Dermis microvascular lymphatic vessel endothelial cell (primary cell): ENCODE results near the gene KCNMB2. TPM values are rescaled to one million over a fixed set of nuclear protein-coding genes. Genes with fewer than 3 reads are reported as not detected.

Experiments used
- DNase-seq, 2 donors: peaks; one replicate each; pipeline versions ENCODE4 v3.0.0 to v3.0.0-alpha.2; 2010; ENCODE audit warnings: low read depth in 2 of 2
- total RNA-seq: library from RNA; depleted of rRNA; stranded (reverse); fragments of >200 nt; gene quantifications from 2 replicates; pipeline ENCODE4 v1.2.1, GENCODE V29; 2014

The KCNMB2 gene
- total RNA-seq, 1 donor from 2014 or later = not detected

DNA sequence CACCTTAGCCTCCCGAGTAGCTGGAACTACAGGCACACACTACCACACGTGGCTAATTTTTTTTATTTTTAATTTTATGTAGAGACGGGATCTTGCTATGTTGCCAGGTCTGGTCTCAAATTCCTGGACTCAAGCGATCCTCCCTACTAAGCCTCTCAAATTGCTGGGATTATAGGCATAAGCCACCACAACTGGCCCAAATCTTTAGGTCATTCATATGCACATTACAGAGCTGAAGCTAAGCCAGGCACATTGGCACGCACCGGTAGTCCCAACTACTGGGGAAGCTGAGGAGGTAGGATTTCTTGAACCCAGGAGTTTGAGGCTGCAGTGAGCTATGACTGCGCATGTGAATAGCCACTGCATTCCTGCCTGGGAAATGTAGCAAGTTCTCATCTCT is 269.5 kb downstream of the KCNMB2 start:
- DNase-seq = no peak

DNA sequence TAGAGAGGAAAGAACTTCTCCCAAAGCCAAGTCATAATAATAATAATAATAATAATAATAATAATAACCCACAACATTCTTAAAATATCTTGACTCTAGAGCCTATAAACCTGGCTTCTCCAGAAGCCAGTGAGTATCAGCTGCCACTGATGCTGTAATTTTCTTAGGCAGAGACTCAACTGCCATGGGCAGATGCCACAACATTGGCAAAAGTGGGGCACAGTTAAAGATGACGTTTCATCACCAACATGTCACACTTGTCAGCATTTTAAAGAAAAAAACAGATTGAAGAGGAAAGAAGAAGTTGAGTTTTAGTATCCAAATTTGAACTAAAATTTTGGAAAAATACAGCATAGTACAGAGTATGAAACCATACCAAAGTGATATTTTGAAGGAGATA is 270.4 kb downstream of the KCNMB2 start:
- no peak for DNase-seq

DNA sequence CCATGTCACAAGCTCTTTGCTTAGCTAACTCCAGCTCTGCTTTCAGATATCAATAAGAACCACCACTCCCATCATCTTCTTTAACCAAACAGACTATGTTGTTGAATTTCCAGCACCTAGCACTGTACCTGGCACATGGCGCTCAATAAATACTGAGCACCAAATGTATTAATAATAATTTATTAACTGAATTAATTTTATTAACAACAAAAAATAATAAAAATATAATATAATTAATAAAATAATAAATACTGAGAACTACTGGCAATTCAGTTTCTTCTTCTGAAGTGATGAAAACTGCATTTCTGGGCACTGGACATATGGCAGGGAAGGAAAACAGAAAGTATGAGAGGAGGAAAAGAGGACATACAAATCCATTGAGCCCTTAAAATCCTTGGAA is 271.5 kb downstream of the KCNMB2 start:
- no peak for DNase-seq

DNA sequence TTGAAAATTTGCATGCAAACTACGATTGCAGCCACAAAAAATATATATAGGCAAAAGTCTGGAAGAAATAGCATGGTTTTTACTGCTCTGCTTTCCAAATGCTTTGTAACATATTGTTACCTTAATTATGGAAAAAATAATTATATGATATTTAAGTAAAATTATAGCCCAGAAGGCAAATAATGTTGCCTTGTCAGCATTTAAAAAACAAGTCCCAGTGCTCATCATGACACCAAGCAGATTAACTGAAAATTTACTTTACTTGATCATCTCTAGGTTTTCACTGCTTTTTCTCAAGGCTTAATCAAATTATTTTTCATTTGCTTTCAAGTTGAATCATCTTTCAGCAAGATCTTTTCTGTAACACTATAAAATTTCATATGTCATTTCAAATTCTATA is 272.5 kb downstream of the KCNMB2 start:
- no peak for DNase-seq

DNA sequence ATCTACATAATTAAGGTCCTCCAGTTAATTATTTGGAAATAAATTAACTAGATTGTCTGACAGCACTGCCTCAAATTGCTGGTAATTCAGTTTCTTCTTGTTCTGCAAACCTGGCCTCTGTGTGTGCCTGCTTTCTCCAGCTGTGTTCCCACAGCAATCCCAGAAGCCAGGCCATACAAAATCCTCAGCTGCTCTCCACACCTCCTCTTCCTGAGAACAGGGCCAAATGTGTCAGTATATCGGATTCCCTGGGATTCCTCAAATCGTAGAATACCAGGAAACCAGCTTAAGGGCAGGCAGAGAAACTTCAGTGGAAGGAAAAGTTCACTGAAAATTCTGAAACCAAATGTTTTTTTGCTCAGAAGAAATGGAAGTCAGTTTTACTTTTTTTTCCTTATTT is 273.9 kb downstream of the KCNMB2 start:
- no peak for DNase-seq

DNA sequence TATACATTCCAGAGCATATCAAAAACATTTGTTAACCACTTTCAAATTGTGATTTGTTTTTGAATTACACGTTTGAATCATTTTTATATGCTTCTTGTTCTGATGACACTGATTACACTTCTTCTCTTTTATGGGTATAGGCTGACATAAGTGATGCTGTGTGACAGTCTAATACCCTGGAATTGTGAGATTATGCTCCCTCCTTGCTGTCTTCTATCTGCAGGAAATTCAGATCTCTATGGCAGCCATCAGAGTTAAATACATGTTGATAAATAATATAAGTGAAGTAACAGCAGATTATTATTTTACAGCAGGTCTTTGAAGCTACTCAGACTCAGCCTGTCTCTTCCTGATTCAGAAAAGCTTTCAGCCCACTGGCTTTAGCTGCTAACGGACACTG is 286.5 kb downstream of the KCNMB2 start:
- DNase-seq = no peak

DNA sequence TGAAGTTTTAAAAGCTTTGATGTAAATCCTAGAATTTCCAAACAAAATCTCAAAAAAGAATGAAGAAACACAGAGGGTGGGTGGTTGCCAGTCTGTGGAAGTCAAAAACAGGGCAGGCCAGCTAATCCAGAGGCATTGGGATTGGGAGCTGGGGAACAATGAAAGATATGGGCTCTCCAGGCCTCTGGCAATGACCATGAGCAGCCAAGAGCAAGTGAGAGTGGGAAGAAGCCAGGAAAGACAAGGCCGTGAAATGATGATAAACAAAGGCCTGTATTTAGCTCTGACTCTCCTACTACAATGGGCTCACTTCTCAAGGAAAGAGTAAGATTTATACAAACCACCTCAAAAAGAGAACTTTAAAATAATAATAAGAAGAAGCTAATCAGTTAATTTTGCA is 286.9 kb downstream of the KCNMB2 start:
- DNase-seq = no peak

DNA sequence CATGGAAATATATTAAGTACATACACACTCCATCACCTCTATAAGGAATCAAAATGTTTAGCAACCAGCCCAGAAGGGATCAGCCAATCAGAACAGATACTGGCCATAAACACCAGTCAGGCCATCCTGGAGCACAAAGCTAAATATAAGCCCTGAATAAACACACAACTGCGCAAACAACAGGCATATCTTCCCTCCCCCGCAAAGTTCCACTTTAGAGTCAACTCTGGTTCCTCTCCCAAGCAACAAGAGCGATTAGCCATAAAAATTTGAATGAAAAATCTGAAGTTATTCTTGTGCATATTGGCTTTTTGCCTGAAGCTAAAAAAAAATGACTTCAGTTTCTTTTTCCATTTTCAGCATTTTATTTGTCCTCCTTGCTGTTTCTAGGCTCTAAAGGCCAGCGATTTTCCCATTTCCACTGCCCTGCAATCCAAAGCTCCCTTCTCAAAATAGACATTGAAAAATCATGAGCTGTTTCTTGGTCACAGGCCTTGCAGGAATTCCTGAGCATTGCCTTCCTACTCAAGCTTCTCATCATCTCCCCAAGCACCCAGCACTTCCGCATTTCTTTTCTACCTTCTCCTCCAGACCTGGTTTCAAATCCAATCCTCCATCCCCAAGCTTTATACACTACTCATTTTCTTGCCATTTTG is 287.5 kb downstream of the KCNMB2 start:
- DNase-seq = no peak

DNA sequence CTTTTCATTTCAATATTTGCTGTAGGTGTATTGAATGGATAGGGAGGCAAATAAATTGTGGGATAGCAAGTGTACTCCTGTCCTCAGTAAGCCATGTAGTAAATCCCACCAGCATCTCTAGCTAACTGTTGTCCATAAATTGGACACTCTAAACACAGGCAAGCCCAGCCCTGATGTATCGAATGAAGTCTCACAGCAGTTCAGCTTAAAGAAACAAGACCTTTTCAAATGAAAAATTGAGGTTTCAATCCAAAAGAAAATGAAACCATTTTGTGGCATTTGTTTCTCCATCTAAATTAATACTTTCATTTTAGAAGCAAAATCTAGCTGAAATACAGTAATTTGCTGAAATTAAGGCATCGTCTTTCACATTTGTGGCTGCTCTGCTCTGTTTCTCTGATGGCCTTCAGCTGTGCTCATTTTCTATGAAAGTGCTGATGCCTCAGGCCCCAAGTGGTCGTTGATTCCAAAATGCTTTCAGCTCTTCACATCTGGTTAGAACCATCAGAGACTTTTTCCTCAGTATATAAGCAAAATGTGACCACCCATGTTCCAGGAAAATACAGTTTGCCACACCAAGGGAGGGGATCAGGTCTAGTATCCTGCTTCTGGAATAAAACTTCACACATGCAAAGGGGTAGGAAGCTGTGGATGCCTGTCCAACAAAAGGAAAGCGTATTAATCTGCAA is 290.3 kb downstream of the KCNMB2 start:
- no peak for DNase-seq

DNA sequence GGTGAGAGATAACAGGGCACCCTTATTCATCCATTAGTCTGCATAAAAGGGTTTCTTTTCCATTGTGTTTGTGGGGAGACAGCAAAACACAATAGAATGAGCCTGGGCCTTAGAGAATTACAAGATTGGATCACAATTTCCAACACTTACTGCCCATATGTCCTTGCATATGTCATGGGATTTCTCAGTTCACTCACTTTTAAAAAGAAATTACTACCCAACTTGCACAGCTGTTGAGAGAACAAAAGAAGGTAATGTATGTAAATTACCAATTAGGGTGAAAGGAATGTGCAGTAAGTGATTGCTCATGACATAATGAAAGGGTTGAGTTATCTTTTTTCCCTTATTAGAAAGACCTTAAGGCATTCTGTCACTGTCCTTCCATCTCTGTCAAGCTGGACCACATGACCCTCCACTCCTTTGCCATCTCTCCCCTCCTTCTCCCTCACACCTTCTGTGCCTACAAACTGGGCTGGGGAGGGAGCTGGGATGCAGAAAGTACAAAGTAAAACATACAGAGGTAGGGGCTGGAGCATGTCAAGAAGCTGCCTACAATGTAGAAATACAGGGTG is 291.1 kb downstream of the KCNMB2 start:
- no peak for DNase-seq

DNA sequence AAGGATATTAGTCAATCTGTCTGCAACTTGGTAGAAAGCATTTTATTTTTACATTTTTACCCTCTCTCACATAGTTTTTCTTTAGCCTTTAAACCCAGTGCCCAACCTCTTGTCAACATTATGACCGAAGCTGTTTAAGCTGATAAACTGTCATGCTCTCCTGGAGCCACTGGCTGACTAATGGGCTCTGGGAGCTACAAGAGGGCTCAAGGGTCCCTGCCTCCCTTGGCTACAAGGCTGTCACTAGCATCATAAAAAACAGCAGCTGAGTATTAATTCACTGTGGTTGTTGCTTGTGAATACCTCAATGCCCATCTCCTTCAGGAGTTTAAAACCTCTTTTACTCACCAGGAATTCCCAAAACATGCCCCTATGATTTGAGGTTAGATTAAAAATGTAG is 297.5 kb downstream of the KCNMB2 start:
- DNase-seq = no peak

DNA sequence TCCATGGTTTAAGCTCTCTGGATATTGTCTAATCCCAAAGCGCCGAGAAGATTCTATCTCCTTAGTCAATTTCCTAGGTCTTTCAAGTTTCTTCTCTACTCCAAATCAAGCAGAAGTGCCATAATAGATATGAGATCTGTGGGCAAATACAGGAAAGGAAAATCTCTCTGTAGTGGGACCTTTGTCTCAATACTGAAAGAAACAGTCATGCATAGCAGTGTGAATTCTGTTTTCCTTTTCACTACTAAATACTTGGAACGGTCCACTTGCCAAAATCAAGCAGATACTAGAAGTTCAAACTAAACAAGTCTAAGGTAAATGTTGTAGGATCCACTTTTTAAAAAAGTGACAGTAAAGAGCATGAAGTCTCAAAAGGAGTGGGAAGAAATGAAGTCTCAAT is 298.8 kb downstream of the KCNMB2 start:
- no peak for DNase-seq

DNA sequence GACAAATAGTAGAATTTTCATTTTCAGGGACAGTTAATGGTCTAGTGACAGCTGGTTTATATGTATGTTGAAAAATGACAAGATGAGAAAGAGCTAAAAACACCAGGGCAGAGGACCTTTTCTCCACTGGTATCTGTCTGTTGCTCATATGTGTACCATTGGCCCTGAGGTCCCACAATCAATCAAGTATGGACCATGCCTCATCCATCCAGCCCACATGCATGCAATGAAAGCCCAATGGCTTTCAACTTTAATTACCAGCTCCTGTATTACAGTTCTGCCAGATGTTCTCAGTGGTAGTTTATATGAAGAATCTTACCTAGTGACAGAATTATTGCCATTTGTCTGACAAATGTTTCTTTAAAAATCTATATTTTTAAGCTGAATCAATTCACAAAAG is 301.3 kb downstream of the KCNMB2 start:
- DNase-seq = no peak

DNA sequence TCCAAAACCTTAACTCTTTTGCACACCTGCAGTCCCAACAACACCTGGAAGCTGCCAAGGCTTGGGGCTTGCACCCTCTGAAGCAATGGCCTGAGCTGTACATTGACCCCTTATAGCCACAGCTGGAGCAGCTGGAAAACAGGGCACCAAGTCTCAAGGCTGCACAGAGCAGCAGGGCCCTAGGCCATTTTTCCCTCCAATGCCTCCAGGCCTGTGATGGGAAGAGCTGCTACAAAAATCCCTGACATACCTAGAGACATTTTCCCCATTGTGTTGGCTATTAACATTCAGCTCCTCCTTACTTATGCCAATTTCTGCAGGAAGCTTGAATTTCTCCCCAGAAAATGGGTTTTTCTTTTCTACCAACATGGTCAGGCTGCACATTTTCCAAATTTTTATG is 304.4 kb downstream of the KCNMB2 start:
- DNase-seq = no peak

DNA sequence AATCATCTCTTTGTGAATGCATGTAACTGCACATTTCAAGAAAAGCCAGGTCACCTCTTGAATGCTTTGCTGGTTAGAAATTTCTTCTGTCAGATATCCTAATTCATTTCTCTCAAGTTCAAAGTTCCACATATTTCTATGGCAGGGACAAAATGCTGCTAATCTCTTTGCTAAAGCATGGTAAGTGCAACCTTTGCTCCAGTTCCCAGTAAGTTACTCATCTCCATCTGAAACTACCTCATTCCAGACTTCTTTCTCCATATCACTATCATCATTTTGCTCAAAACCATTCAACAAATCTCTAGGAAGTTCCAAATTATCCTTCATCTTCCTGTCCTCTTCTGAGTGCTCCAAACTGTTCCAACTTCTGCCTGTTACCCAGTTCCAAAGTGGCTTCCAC is 304.8 kb downstream of the KCNMB2 start:
- no peak for DNase-seq

DNA sequence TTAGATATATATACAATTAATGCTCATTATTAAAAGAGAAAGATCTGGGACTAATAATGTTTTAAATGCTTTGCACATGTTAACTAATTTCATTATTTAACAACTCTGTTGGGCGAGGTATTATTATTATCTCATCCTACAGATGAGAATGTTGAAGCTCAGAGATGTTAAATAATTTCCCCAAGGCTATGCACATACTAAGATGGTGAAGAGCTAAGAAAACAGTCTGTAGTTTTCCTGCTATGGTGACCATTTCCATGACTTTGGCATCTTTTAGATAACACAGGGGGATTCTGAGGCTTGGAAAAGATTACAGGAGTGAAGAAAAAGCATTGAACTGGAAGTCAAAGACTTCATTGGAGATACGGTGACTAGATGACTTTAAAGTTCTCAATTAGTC is 308.7 kb downstream of the KCNMB2 start:
- DNase-seq = no peak

DNA sequence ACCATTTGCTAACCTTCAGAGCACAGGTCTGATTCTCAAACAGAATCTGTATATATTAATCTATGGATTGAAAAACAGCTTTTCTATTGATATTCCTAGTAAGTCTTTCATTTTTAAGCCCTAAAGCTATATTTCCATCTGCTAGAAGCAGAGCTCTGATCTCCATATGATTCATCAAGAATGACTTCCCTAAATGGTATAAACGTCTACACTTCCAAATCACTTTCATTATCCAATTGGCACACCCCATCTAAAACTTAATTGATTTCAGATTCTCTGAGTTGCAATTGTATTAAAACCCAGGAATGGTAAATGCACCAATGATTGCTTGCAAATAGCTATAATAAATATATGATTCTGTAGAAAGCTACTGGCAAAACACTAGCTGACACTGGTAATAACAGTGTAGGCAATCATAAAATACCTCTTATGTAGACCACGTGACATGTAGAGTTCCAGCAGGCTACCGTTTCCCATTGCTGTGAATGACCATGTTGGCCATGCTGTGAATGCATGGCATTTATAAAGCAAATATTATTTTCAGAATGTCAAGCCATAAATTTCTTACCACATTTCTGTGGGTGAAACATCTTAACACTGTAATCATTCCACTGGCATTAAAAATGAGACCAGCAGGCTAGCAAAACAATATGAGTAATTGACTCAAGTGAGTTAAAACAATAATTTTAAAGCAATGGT is 309.3 kb downstream of the KCNMB2 start:
- DNase-seq = no peak

DNA sequence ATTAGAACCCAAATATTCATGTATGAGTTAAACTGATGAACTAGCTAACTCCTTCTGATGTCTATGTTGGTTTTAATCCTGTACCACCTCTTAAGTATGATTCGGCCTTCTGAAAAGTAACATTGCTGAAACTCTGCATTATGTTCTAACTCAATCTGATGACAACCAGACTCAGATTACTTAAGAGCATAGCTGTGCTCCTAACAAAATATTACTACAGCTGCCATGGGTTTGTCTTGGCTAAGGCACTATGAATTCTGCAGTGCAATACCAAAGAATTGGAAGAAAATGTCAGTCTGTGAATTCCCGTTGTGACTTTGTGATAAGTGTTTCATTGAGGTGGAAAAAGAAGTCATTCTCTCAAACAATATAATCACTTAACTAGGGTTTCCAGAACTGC is 311.0 kb downstream of the KCNMB2 start:
- DNase-seq = no peak

DNA sequence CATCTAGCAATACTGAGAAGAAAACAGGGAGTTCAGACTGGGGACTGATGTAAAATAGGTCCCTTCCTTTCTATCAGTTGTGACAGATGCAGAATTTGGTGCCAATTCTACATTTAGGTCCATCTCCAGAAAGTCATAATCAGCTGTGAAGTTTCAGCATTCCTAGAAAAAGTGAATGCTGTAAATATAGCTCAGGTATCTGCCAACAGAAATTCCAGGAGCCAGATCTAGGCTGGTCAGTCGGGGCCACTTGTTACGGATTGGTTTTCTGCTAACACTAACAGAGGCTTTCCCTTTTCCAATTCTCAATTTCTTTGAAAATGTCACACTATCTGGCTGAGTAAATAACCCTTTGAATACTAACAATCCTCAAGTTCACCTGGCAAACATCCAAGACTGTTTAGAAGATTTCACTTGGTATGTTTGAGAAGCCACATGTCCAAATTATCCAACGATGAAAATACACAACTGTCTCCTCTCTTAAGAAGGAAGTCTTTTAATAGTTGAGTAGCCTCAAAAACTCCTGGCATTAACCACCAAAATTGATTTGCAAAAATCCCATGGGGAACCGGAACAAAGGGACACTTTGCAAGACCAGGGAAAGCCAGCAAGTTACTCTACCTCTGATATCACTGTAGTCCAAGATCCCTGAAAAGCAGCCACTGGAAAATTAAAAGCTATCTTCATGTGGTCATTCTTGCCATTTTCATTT is 313.1 kb downstream of the KCNMB2 start:
- no peak for DNase-seq

DNA sequence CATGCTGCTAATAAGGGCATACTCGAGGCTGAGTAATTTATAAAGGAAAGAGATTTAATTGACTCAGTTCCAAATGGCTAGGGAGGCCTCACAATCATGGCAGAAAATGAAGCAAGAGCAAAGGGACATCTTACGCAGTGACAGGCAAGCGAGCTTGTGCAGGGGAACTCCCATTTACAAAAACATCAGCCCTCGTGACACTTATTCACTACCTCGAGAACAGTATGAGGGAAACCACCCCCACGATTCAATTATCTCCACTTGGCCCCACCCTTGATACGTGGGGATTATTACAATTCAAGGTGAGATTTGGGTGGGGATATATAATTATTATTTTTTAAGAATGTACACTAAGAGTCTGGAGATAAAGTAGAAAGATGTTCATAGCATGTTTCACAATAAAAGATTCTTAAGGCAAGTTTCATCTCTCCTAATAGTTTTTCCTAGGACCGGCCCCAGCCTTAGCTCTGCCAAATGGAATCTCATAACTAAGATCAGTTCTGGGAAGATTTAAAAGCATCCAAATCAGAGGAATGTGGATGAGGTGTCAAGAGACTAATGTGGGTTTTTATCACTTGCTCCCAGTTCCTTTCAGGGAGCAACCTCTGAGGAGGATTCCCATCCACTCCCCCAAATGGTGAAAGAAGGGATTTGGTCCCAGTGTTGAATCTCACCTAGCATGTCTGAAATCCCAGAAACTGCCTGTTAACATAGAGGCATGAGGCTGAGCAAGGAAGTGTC is 314.4 kb downstream of the KCNMB2 start:
- DNase-seq = no peak

DNA sequence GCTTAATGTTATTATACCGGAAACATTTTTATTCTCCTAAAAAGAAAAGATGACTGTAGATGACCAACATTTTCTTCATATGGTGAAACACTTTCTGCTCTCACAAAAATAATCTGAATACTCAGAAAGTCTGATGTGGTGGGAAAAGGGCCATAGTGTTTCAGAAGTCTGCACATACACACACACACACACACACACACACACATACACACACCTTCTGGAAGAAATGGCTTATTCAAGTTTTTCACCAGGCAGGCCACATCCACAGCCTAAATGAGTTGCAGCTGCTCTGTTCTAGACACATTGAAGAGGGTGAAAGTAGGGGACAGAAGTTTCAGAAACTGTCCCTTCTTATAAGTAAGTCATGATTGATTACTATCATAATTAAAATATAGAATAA is 315.3 kb downstream of the KCNMB2 start:
- no peak for DNase-seq
